Endodermal cell (in vitro differentiated cells): Measurements from ENCODE around the gene YY2. TPM values are rescaled to one million over a fixed set of nuclear protein-coding genes. Genes with fewer than 3 reads are reported as not detected.

Experiments
- DNase-seq: peaks from one replicate; pipeline ENCODE4 v3.0.0-alpha.2; 2017
- H3K27ac ChIP-seq: 2 replicates; pipeline ENCODE4 v1.5.1; 2013; ENCODE audit warnings: mild to moderate bottlenecking, low read depth, low read length, moderate library complexity
- H3K27me3 ChIP-seq: 2 replicates; pipeline ENCODE4 v1.6.1; 2013; ENCODE audit warnings: mild to moderate bottlenecking, low read length, moderate library complexity; ENCODE audit not compliant: insufficient read depth, control insufficient read depth, poor library complexity, severe bottlenecking
- H3K36me3 ChIP-seq: 2 replicates; pipeline ENCODE4 v1.7.0; 2013; ENCODE audit warnings: mild to moderate bottlenecking, low read length, moderate library complexity; ENCODE audit not compliant: control insufficient read depth, insufficient read depth
- H3K4me1 ChIP-seq: one replicate; pipeline ENCODE4 v1.7.0; 2013; ENCODE audit warnings: low read length; ENCODE audit not compliant: control insufficient read depth, insufficient read depth
- H3K4me3 ChIP-seq: 2 replicates; pipeline ENCODE4 v1.5.1; 2013; ENCODE audit warnings: mild to moderate bottlenecking, low read length, moderate library complexity
- H3K9ac ChIP-seq: 2 replicates; pipeline ENCODE4 v1.6.1; 2013; ENCODE audit warnings: mild to moderate bottlenecking, low read length, moderate library complexity; ENCODE audit not compliant: poor library complexity, severe bottlenecking; ENCODE audit errors: extremely low read depth
- H3K9me3 ChIP-seq: 2 replicates; pipeline ENCODE4 v1.6.1; 2013; ENCODE audit warnings: mild to moderate bottlenecking, low read length, moderate library complexity; ENCODE audit not compliant: control insufficient read depth
- H3K27ac Mint-ChIP-seq: 2 replicates; pipeline ENCODE4 v1.8.0; 2020; ENCODE audit warnings: mixed read lengths
- H3K27me3 Mint-ChIP-seq: 2 replicates; pipeline ENCODE4 v1.8.0; 2021; ENCODE audit warnings: mild to moderate bottlenecking, mixed read lengths; ENCODE audit not compliant: insufficient read depth
- H3K36me3 Mint-ChIP-seq: 2 replicates; pipeline ENCODE4 v1.8.0; 2020; ENCODE audit warnings: low read depth, mixed read lengths
- H3K4me1 Mint-ChIP-seq: 2 replicates; pipeline ENCODE4 v1.8.0; 2020; ENCODE audit warnings: mixed read lengths
- H3K4me3 Mint-ChIP-seq: 2 replicates; pipeline ENCODE4 v1.8.0; 2020; ENCODE audit warnings: mild to moderate bottlenecking, moderate library complexity, mixed read lengths
- H3K9me3 Mint-ChIP-seq: 2 replicates; pipeline ENCODE4 v1.8.0; 2020; ENCODE audit warnings: mild to moderate bottlenecking, mixed read lengths
- WGBS, 2 experiments: methylation state at CpG; one replicate each; pipeline versions ENCODE4 v1.1.5 to v1.1.7; 2013; ENCODE audit warnings: missing lambda C conversion rate in 2 of 2, mixed read lengths in 1 of 2; ENCODE audit not compliant: insufficient coverage in 1 of 2, insufficient read length in 1 of 2; 5-methylcytosine and 5-hydroxymethylcytosine counted together
- total RNA-seq, 2 donors: library from RNA; stranded (reverse); fragmentation: NEBNext Ultra II Directional in 1 of 2; extraction: Animal tissue kit (Norgen Biotek cat#: 25700) in 1 of 2; gene quantifications; 2 replicates in 1 of 2; 3 replicates in 1 of 2; pipeline ENCODE4 v1.2.1, GENCODE V29; 2021
- TF ChIP-seq, protein P1 (sequence below): fragments of 200-600 bp; sonication (generic); conservative IDR thresholded peaks from 2 replicates; pipeline ENCODE4 v1.5.0; 2021; ENCODE audit warnings: antibody characterized with exemption, mild to moderate bottlenecking

Gene YY2
- total RNA-seq, 2 donors from 2014 or later, result 1.4 to 1.9 TPM

DNA sequence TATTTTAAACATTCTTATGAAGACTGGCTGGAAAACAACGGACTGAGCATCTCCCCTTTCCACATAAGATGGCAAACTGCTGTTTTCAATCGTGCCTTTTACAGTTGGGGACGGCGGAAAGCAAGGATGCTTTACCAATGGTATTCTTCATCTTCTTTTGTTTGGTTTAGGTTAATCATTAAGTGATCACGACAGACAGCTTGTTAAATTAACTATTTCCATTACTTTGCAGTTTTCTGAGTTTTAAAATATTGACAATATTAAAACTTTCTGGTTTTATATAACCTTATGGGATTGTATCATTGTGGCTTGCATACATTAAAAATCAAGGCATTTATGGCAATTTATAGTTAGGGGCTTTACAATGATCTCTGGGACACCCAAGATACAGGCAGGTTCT is 12.6 kb upstream of the YY2 start:
- H3K36me3 ChIP-seq, result peaks cover 4% of the 10 kb centered on the region
- Mint-ChIP-seq H3K4me1 (peaks cover 9% of the 10 kb centered on the region), H3K9me3 (no peaks in the 10 kb centered on the region), H3K27me3 (no peaks in the 10 kb centered on the region), H3K4me3 (no peak overlapping the region), H3K36me3 (peaks cover 11% of the 10 kb centered on the region), H3K27ac (no peak overlapping the region)
- H3K4me1 ChIP-seq, result no peaks in the 10 kb centered on the region
- DNase-seq, result no peak
- H3K4me3 ChIP-seq, result no peak overlapping the region
- H3K27me3 ChIP-seq, result no peaks in the 10 kb centered on the region
- H3K9ac ChIP-seq, result no peak overlapping the region
- H3K9me3 ChIP-seq, result no peaks in the 10 kb centered on the region
- H3K27ac ChIP-seq, result no peak overlapping the region
- TF ChIP-seq, protein P1, sequence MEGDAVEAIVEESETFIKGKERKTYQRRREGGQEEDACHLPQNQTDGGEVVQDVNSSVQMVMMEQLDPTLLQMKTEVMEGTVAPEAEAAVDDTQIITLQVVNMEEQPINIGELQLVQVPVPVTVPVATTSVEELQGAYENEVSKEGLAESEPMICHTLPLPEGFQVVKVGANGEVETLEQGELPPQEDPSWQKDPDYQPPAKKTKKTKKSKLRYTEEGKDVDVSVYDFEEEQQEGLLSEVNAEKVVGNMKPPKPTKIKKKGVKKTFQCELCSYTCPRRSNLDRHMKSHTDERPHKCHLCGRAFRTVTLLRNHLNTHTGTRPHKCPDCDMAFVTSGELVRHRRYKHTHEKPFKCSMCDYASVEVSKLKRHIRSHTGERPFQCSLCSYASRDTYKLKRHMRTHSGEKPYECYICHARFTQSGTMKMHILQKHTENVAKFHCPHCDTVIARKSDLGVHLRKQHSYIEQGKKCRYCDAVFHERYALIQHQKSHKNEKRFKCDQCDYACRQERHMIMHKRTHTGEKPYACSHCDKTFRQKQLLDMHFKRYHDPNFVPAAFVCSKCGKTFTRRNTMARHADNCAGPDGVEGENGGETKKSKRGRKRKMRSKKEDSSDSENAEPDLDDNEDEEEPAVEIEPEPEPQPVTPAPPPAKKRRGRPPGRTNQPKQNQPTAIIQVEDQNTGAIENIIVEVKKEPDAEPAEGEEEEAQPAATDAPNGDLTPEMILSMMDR, result no peak
- WGBS, 2 experiments, result 92% methylated on average over 4 of the region's 5 CpGs; no CpG with 5 or more reads in 1 of the 2 experiments

DNA sequence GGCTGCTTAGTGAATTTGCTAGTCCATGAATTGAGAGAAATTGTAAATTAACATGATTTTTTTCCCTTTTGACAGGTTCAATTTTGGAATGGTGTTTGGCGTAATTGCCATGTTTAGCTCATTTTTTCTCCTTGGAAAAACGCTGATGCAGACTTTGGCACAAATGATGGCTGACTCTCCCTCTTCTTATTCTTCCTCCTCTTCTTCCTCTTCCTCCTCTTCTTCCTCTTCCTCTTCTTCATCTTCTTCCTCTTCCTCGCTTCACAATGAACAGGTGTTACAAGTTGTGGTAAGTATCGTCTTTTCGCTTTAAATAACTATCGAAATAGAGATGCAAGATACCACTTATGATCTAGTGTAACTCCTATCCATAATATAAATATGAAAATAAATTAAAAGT is 10.7 kb upstream of the YY2 start:
- Mint-ChIP-seq H3K27me3 (no peaks in the 10 kb centered on the region), H3K4me1 (peaks cover 8% of the 10 kb centered on the region), H3K9me3 (no peaks in the 10 kb centered on the region), H3K4me3 (no peak overlapping the region), H3K36me3 (peaks cover 18% of the 10 kb centered on the region), H3K27ac (no peak overlapping the region)
- TF ChIP-seq, protein P1, result no peak
- H3K27ac ChIP-seq, result no peak overlapping the region
- H3K27me3 ChIP-seq, result no peaks in the 10 kb centered on the region
- DNase-seq, result no peak
- H3K4me3 ChIP-seq, result no peak overlapping the region
- peaks cover 4% of the 10 kb centered on the region for H3K36me3 ChIP-seq
- WGBS, 2 experiments, result 94% methylated on average over 3 of the region's 6 CpGs; no CpG with 5 or more reads in 1 of the 2 experiments
- no peaks in the 10 kb centered on the region for H3K9me3 ChIP-seq
- no peak overlapping the region for H3K9ac ChIP-seq
- no peaks in the 10 kb centered on the region for H3K4me1 ChIP-seq

DNA sequence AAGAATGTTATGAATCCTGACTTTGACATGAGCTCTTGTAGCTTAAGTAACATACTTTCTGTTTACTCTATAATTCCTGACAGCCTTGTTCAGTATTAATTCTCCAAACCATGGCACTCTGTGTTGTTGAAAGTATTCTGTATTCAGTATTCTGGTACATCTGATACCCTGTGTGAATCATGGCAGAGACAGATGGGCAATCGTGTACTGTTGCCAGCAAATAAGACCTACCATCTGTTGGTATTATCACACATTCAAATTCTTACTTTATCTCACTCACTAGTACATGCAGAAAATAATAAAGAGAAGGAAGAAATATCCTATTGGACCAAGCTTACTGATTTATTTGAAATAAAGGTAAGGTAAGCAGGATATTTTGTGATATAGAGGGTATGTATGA is 8.4 kb upstream of the YY2 start:
- H3K4me1 Mint-ChIP-seq, result peaks cover 5% of the 10 kb centered on the region
- no peak overlapping the region for H3K27ac Mint-ChIP-seq
- Histone ChIP-seq H3K27me3 (no peaks in the 10 kb centered on the region), H3K4me1 (no peaks in the 10 kb centered on the region), H3K36me3 (peaks cover 8% of the 10 kb centered on the region), H3K4me3 (no peak overlapping the region), H3K9me3 (no peaks in the 10 kb centered on the region), H3K27ac (no peak overlapping the region), H3K9ac (no peak overlapping the region)
- no peak overlapping the region for H3K4me3 Mint-ChIP-seq
- DNase-seq, result no peak
- H3K9me3 Mint-ChIP-seq, result no peaks in the 10 kb centered on the region
- TF ChIP-seq, protein P1, result no peak
- H3K27me3 Mint-ChIP-seq, result no peaks in the 10 kb centered on the region
- WGBS, 2 experiments, result no CpG with 5 or more reads among the region's 1 CpG
- peaks cover 18% of the 10 kb centered on the region for H3K36me3 Mint-ChIP-seq
